ENCODE data around the gene PACSIN2.

DNA sequence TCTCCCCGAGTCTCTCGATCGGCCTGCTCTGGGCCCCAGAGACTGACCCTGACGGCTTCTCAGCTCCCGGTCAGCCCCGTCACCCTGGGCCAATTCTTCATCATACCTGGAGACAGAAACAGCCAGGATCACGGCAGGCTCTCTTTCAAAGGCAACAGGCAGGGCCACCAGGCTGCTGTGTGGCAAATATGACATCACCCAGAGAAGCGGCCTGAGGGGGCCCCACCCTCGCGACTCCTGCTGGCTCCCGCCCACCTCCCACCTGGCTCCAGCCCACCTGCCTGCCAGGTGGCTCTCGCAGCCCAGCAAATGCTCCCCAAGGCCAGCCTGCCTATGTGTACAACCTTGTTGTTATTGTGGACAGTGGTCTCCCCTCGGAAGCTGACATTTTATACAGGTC, 24.9 kb upstream of the PACSIN2 start:
- TF ChIP-seq EZH2 (IDR thresholded peaks at IDR 0.05; ENCODE audit: insufficient read depth, poor library complexity, severe bottlenecking) (no peak), EZH2phosphoT487 (IDR thresholded peaks at IDR 0.05; ENCODE audit: insufficient read depth, low read depth) (no peak)

Data from GM23248 (cell line).